ENCODE data around the gene ABCA1. TPM values are rescaled to one million over a fixed set of nuclear protein-coding genes. Genes with fewer than 3 reads are reported as not detected.
A peak's percentile ranks its signal among the peaks of the same experiment; 100 is the strongest.
"Not testable (repeated sequence)": the region's sequence is repeated elsewhere in the genome, so short reads cannot be mapped to it uniquely, and the experiment has no call there.

Gene ABCA1
- total RNA-seq, 2 experiments from 2014 or later, result 14.1 to 16.9 TPM

DNA sequence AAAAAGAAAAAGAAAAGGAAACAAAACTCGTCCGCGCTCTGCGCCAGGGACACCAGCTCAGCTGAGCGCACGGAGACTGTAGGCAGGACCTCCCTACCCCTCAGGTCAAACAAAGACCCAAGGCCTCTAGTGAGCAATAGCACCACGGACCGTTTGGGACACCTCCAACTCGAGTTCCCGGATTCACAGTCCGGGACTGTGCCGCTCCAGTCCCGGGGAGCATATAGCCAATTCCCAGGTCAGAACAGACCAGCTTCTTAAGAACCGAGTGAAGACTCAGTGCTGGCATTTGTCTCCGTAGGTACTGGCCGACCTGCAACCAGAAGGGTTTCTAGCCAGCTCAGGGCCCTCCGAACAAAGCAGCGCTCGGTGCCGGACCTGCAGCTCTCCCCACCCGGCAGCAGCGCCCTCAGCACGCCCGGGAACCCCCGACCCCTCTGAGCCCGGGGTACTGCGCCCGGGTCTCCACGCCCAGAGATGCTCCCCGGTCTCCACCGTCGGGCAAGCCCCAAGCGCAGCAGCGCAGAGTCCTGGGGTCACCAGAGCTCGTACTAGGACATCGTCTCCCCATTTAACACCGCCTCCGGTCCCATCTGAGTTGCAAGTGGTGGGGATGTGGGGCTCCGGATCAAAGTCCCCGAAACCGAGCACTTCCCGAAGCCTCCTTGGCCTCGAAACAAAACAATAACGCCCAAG lies 591 bp downstream of the ABCA1 start:
- Mint-ChIP-seq H3K4me1 (ENCODE audit: low read depth) (peaks cover 27% of the 10 kb centered on the region), H3K9me3 (no peaks in the 10 kb centered on the region), H3K4me3 (peak overlapping the region; percentile 92), H3K27me3 (no peaks in the 10 kb centered on the region), H3K27ac (peak overlapping the region; percentile 86), H3K36me3 (ENCODE audit: low read depth) (peaks cover 4% of the 10 kb centered on the region)
- H3K4me3 ChIP-seq (ENCODE audit: low read length), result peak overlapping the region; percentile 69
- peak; percentile 22 for ATAC-seq (ENCODE audit: poor library complexity)
- intact Hi-C loops (cut with DNase I, micrococcal nuclease), result loop anchor here (1.0 to 5.0 kb wide), 5 partner anchors 42 to 315 kb away; partner anchors contain the start of gene SLC44A1 (in 1 of the 2)
- peak in 11 of 14 experiments; percentile 5 to 46 (median 17) for DNase-seq
- TF ChIP-seq, protein P1, sequence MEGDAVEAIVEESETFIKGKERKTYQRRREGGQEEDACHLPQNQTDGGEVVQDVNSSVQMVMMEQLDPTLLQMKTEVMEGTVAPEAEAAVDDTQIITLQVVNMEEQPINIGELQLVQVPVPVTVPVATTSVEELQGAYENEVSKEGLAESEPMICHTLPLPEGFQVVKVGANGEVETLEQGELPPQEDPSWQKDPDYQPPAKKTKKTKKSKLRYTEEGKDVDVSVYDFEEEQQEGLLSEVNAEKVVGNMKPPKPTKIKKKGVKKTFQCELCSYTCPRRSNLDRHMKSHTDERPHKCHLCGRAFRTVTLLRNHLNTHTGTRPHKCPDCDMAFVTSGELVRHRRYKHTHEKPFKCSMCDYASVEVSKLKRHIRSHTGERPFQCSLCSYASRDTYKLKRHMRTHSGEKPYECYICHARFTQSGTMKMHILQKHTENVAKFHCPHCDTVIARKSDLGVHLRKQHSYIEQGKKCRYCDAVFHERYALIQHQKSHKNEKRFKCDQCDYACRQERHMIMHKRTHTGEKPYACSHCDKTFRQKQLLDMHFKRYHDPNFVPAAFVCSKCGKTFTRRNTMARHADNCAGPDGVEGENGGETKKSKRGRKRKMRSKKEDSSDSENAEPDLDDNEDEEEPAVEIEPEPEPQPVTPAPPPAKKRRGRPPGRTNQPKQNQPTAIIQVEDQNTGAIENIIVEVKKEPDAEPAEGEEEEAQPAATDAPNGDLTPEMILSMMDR (IDR thresholded peaks at IDR 0.05), result no peak
- H3K27ac ChIP-seq (ENCODE audit: low read depth in 1 of 2, low read length in 2 of 2), result peak overlapping the region in 1 of 2 donors; percentile 15
- peaks cover 27% of the 10 kb centered on the region for H3K4me1 ChIP-seq (ENCODE audit: insufficient read depth, low read length)
- peaks cover 0 to 7% of the 10 kb centered on the region in 2 experiments for H3K9me3 ChIP-seq (ENCODE audit: control insufficient read depth in 1 of 2, insufficient read depth in 1 of 2, low read length in 2 of 2)
- no peaks in the 10 kb centered on the region for H3K27me3 ChIP-seq (ENCODE audit: control insufficient read depth in 1 of 2, insufficient read depth in 2 of 2, low read length in 2 of 2)
- ChIA-PET CTCF (interaction anchor here (1.0 to 2.4 kb wide), 3 partner anchors 41 to 201 kb away, joined by 3 to 8 read pairs (median 7); no protein-coding TSS in a partner anchor), POLR2A (interaction anchor here (0.6 to 1.8 kb wide), 5 partner anchors 64 to 478 kb away, joined by 3 to 6 read pairs (median 3); no protein-coding TSS in a partner anchor)
- no peaks in the 10 kb centered on the region for H3K36me3 ChIP-seq (ENCODE audit: insufficient read depth, low read length)

DNA sequence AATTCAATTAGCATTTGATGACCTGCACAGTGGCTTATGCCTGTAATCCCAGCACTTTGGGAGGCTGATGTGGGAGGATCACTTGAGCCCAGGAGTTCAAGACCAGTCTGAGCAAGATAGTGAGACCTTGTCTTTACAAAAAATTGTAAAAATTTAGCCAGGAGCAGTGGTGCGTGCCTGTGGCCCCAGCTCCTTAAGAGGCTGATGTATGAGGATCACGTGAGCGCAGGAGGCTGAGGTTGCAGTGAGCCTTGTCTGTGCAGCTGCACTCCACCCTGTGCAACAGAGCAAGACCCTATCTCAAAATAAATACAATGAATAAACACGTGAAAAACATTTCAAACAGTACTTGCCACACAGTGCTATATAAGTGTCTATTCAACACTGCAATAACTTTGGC lies 4.2 kb downstream of the ABCA1 start:
- ChIA-PET CTCF (no interaction called here), POLR2A (no interaction called here)
- H3K36me3 Mint-ChIP-seq (ENCODE audit: low read depth), result peaks cover 4% of the 10 kb centered on the region
- no peaks in the 10 kb centered on the region for H3K27me3 ChIP-seq (ENCODE audit: control insufficient read depth in 1 of 2, insufficient read depth in 2 of 2, low read length in 2 of 2)
- no peaks in the 10 kb centered on the region for H3K36me3 ChIP-seq (ENCODE audit: insufficient read depth, low read length)
- H3K4me3 Mint-ChIP-seq, result peak overlapping the region; percentile 25
- TF ChIP-seq, protein P1 (IDR thresholded peaks at IDR 0.05), result no peak
- peaks cover 38% of the 10 kb centered on the region for H3K4me1 Mint-ChIP-seq (ENCODE audit: low read depth)
- ATAC-seq (ENCODE audit: poor library complexity), result no peak
- no peak for DNase-seq
- no peak overlapping the region for H3K27ac Mint-ChIP-seq
- H3K27ac ChIP-seq (ENCODE audit: low read depth in 1 of 2, low read length in 2 of 2), result no peak overlapping the region
- H3K27me3 Mint-ChIP-seq, result no peaks in the 10 kb centered on the region
- H3K9me3 ChIP-seq (ENCODE audit: control insufficient read depth in 1 of 2, insufficient read depth in 1 of 2, low read length in 2 of 2), result peaks cover 0 to 7% of the 10 kb centered on the region in 2 experiments
- peaks cover 27% of the 10 kb centered on the region for H3K4me1 ChIP-seq (ENCODE audit: insufficient read depth, low read length)
- H3K9me3 Mint-ChIP-seq, result no peaks in the 10 kb centered on the region
- no peak overlapping the region for H3K4me3 ChIP-seq (ENCODE audit: low read length)
- intact Hi-C loops (cut with DNase I, micrococcal nuclease), result loop anchor here in 1 of 2 experiments (2.0 kb wide), 1 partner anchor 493 kb away; no protein-coding TSS in a partner anchor

DNA sequence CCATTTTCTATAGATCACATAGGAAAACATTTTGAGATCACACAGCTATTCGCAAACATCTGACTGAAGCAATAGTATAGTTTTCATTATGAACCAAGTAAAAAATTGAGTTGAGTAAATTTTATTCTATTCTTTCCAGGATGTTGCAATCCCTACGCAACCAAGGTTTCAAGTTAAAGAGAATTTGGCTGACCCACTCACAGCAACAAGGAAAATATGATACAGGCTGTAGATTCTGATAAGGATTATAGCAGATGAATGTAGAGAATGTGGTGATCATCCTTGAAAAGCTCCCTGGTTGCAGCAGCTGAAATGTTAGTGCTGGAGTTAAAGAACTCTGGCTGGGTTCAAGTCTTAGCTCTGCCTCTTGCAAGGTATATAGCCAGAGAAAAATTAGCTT lies 4.7 kb downstream of the ABCA1 start:
- H3K4me3 ChIP-seq (ENCODE audit: low read length), result no peak overlapping the region
- no peak overlapping the region for H3K27ac Mint-ChIP-seq

DNA sequence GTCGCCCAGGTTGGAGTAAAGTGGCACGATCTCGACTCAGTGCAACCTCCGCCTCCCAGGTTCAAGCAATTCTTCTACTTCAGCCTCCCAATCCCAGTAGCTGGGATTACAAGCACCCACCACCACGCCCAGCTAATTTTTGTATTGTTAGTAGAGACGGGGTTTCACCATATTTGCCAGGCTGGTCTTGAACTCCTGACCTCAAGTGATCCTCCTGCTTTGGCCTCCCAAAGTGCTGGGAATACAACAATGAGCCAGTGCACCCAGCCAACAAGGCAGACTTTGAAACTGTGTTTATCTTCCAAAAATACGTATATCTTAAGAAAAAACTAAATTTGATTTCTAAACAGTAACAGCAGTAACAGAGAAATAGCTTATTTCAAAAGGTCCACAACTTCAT lies 5.2 kb downstream of the ABCA1 start:
- peaks cover 28% of the 10 kb centered on the region for H3K4me1 Mint-ChIP-seq (ENCODE audit: low read depth)
- H3K27me3 ChIP-seq (ENCODE audit: control insufficient read depth in 1 of 2, insufficient read depth in 2 of 2, low read length in 2 of 2); H3K36me3 ChIP-seq (ENCODE audit: insufficient read depth, low read length); H3K4me3 ChIP-seq (ENCODE audit: low read length); intact Hi-C loops (cut with DNase I, micrococcal nuclease); POLR2A ChIA-PET; H3K4me3 Mint-ChIP-seq; H3K27ac ChIP-seq (ENCODE audit: low read depth in 1 of 2, low read length in 2 of 2); DNase-seq; H3K9me3 Mint-ChIP-seq; H3K9me3 ChIP-seq (ENCODE audit: control insufficient read depth in 1 of 2, insufficient read depth in 1 of 2, low read length in 2 of 2); ATAC-seq (ENCODE audit: poor library complexity); H3K27me3 Mint-ChIP-seq; H3K27ac Mint-ChIP-seq; H3K36me3 Mint-ChIP-seq (ENCODE audit: low read depth); CTCF ChIA-PET: not testable (repeated sequence)
- H3K4me1 ChIP-seq (ENCODE audit: insufficient read depth, low read length), result peaks cover 17% of the 10 kb centered on the region

More for the DNA sequence above, 4.7 kb downstream of the ABCA1 start:
- no peak overlapping the region for H3K27ac ChIP-seq (ENCODE audit: low read depth in 1 of 2, low read length in 2 of 2)
- no peaks in the 10 kb centered on the region for H3K27me3 ChIP-seq (ENCODE audit: control insufficient read depth in 1 of 2, insufficient read depth in 2 of 2, low read length in 2 of 2)
- H3K4me1 ChIP-seq (ENCODE audit: insufficient read depth, low read length), result peaks cover 23% of the 10 kb centered on the region
- DNase-seq (no peak), ATAC-seq (ENCODE audit: poor library complexity) (no peak)
- no peaks in the 10 kb centered on the region for H3K9me3 Mint-ChIP-seq
- H3K27me3 Mint-ChIP-seq, result no peaks in the 10 kb centered on the region
- H3K36me3 Mint-ChIP-seq (ENCODE audit: low read depth), result peaks cover 4% of the 10 kb centered on the region
- no peak overlapping the region for H3K4me3 Mint-ChIP-seq
- intact Hi-C loops (cut with DNase I, micrococcal nuclease), result no loop called here
- CTCF ChIA-PET, result no interaction called here
- TF ChIP-seq, protein P1 (IDR thresholded peaks at IDR 0.05), result no peak
- H3K36me3 ChIP-seq (ENCODE audit: insufficient read depth, low read length), result no peaks in the 10 kb centered on the region
- POLR2A ChIA-PET, result no interaction called here
- peaks cover 0 to 6% of the 10 kb centered on the region in 2 experiments for H3K9me3 ChIP-seq (ENCODE audit: control insufficient read depth in 1 of 2, insufficient read depth in 1 of 2, low read length in 2 of 2)
- peaks cover 33% of the 10 kb centered on the region for H3K4me1 Mint-ChIP-seq (ENCODE audit: low read depth)
